ENCODE measurements around the gene ADGRE3.
A peak's percentile ranks its signal among the peaks of the same experiment; 100 is the strongest.
"Not testable (repeated sequence)": the region's sequence is repeated elsewhere in the genome, so short reads cannot be mapped to it uniquely, and the experiment has no call there.

Gene ADGRE3

DNA sequence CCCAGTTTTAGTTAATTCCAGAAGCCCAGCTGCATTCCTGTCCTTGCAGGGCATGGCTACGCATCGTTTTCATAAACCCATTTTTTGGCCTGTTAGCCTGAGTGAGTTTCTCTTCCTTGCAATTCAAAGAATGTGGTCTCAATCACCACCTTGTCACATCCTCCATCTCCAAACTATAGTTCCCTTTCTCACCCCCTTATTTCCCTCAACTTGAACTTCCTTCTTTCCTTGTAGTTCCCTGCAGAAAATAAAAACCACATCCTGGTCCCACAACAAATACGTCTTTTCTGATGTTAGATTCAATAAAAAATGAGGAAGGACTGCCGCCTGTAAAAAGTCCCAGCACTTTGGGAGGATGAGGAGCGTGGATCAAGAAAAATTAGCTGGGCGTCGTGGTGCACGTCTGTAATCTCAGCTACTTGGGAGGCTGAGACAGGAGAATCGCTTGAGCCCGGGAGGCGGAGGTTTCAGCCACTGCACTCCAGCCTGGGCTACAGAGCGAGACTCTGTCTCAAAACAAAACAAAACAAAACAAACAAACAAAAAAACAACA is 13.2 kb downstream of the ADGRE3 start:
- DNase-seq, result no peak

DNA sequence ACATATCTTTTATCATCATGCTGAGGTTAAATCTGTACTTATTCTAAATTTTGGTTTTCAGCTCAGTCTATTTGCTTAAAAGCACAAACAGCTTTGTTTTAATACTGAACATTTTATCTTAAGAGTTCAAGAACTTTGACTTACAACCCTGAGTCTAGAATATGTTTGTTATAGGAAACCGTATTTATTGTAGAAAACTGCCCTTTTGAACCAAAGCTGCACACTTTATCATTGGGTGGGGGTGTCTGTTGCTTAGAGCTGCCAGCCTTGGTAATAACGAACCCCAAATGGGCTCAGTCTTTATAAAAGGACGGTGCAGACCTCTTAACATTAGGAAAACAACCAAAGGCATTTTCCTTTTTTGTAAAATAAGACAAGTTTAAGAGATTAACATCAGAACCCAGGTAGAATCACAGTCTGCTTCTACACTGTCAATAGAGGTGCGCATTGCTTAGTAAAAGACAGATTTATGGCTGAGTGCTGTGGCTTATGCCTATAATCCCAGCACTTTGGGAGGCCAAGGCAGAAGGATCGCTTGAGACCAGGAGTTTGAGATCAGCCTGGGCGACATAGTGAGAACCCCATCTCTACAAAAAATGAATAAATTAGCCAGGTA is 14.7 kb downstream of the ADGRE3 start:
- no peak for DNase-seq

DNA sequence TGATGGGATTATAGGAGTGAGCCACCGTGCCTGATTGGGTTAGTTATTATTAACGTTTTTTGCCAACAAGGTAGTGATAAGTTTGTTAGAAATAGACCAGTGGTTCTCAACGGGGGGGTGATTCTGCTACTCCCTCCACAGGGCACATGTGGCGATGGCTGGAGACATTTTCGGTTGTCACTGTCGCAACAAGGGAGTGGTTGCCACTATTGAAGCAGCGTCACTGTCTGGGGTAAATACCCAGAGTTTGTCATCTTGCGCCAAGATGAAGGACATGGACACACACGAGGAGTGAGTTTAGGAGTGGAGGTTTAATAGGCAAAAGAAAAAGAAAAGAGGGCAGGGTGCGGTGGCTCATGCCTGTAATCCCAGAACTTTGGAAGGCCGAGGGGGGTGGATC is 18.9 kb downstream of the ADGRE3 start:
- DNase-seq, result no peak

DNA sequence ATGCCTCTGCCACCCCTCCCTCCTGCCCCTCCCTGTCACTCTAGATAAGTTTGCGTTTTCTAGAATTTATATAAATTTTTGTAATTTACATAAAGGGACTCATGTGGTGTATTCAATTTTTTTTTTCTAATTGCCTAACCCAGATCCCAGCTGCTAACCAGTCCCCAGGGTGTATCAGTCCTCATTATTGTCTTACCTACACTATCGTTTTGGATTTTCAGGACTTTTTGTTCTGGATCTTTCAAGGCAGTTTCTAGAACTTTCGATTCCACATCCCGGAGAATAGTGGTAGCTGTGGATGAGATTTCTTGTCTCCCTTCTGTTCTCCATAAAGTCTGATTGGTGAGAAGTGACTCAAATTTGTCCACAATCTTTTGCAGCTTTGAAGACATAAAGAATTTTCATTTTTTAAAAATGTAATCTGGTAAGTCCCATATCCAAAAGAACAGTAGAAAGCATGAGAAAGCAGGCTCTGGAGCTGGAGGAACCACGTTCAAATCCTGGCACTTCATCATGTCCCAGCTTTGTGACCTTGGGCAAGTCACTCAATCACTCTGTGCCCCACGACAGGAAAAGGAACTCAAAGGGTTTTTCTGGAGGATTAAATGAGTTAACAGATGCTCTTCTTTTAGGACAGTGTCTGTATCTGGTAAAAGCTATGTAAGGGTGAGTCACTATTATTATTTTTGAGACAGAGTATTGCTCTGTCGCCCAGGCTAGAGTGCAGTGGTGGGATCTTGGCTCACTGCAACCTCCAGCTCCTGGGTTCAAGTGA is 19.7 kb downstream of the ADGRE3 start:
- DNase-seq, result no peak

DNA sequence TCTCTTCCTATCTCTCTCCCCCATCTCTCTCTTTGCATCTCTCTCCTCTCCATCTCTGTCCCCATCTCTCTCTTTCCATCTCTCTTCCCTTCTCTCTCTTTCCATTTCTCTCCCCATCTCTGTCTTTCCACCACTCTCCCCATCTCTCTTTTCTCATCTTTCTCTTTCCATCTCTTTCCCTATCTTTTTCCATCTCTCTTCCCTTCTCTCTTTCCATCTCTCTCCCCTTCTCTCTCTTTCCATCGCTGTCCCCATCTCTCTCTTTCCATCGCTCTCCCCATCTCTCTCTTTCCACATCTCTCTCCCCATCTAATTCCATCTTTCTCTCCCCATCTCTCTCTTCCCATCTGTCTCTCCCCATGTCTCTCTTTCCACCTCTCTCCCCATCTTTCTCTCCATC is 24.5 kb downstream of the ADGRE3 start:
- no peak for DNase-seq

DNA sequence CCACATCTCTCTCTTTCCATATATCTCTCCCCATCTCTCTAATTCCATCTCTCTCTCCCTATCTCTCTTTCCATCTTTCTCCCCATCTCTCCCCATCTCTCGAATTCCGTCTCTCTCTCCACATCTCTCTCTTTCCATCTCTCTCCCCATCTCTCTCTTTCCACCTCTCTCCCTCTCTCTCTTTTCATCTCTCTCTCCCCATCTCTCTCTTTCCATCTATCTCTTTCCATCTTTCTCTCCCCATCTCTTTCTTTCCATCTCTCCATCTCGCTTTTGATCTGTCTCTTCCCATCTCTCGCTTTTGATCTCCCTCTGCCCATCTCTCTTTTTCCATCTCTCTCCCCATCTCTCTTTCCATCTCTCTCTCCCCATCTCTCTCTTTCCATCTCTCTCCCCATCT is 25.6 kb downstream of the ADGRE3 start:
- DNase-seq, result no peak

DNA sequence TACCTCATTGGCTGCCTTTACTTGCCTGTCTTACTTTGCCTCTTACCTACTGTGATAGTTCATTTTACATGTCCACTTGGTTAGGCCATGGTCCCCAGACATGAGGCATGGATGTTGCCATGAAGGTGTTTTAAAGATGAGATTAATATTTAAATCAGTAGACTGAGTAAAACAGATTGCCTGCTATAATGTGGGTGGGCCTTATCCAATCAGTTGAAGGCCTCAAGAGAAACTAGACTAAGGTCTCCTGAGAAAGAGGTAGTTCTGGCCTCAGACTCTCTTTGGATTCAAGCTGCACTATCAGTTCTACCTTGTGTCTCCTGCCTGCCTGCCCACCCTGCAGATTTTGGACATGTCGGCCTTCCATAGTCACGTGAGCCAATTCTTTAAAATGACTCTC is 26.1 kb downstream of the ADGRE3 start:
- DNase-seq, result no peak

DNA sequence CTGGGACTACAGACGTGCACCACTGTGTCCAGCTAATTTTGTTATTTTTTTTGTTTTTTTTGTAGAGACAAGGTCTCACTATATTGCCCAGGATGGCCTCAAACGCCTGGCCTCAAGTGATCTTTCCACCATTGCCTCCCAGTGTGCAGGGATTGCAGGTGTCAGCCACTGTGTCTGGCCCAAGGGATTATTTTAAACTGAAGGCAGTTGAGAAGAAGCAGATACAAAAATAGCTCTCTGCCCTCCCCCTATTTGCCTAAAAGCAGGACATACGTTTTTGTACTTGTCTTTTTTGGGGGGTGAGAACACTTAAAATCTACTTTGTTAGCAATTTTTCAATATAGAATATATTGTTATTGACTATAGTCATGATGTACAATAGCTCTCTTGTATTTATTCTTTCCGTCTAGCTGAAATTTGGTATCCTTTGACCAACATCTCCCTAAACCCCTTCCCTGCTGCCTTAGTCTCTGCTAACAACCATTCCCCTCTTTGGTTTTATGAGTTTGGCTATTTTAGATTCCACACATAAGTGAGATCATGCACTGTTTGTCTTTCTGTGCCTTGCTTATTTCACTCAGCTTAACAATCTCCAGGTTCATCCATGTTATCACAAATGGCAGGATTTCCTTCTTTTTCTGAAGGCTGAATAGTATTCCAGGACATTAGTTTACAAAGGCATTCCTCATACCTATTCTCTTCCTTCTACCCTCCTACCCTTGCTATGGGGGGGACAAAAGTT is 34.9 kb downstream of the ADGRE3 start:
- no peak for DNase-seq

DNA sequence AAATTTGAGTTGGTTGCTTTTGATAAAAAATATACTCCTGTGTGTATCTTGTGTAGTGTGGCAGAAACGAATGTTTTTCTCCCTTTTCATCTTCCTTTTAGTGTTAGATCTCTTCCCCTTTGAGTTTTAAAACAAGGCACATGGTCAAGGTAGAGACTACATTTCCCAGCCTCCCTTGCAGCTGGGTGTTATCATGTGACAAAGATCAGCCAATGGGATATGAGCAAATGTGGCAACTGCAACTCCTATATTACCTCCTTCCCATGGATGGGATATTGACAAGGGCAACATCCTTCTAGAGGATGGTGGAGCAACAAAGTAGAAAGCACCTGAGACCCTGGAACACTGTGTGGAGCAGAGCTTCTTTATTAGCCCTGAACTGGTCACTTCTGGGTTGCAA is 42.4 kb downstream of the ADGRE3 start:
- DNase-seq, result peak in 1 of 2 experiments; percentile 10

DNA sequence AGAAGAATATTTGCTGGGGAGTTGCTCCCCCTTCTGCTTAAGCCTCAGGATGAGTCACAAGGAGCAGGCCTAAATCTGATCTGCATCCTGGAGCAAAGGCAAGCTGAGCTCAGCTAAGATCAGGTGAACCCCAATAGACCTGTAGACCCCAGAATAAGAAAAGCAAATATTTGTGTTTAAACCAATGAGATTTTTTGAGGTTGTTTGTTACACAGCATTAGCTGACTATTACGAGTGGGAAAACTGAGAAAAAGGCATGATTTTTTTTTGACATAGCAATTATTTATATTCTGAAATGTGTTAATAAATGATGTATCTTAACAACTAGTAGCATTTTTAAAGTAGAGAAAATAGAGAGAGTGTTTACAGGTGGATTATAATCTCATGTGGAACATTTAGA is 45.1 kb downstream of the ADGRE3 start:
- DNase-seq, result no peak

DNA sequence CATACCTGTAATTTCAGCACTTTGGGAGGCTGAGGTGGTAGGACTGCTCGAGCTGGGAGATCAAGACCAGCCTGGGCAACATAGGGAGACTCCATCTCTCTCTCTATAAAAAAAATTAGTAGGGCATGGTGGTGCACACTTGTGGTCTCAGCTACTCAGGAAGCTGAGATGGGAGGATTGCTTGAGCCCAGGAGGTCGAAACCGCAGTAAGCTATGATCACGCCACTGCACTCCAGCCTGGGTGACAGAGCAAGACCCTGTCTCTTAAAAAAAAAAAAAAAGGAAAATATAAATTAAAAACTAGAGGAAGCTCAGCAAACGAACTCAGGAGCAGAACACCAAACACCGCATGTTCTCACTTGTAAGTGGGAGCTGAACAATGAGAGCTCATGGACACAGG is 50.2 kb downstream of the ADGRE3 start:
- not testable (repeated sequence) for DNase-seq

DNA sequence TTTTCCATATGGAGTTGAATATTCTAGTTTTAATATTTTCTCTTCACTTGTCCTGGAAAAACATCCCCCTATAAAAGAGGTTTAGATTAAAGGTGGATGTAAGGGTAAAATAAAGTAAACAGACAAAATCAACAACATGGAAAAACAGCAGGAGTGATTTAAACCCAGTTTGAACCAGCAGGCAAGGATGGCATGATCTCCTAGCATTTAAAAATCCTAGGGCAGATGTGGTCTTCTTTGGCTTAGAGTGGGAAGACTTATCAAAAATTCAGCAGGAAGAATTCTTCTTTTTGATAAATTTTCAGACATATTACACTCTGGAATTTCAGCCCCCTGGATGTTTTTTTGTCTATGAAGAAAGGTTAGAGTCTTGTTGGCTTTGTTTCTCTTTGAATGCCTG is 55.2 kb downstream of the ADGRE3 start:
- no peak for DNase-seq

DNA sequence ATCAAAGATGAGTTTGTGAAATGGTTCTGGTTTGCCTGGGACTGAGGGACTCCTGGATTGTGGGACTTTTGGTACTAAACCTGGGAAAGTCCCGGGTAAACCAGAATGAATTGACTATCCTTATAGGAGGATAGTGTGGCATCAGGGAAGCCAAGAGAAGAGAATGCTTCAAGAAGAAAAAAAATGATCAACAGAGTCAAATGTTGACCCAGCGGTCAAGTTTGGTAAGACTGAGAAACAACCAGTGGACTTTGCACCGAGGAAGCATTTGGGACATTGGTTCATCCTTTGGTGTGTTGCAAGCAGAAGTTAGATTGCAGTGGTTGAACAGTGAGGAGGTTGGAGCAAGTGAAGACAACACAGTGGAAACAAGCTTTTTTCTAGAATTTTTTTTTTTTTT is 58.2 kb downstream of the ADGRE3 start:
- no peak for DNase-seq

DNA sequence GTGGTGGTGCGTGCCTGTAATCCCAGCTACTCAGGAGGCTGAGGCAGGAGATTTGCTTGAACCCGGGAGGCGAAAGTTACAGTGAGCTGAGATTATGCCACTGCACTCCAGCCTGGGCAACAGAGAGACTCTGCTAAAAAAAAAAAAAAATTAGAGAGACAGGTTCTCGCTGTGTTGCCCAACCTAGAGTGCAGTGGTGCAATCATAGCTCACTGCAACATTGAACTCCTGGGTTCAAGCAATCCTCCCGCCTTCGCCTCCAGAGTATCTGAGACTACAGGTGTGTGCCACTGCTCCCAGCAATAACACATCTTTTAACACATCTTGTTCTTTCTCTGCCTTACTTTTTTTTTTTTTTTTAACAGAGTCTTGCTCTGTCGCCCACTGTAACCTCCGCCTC is 59.0 kb downstream of the ADGRE3 start:
- DNase-seq, result no peak

DNA sequence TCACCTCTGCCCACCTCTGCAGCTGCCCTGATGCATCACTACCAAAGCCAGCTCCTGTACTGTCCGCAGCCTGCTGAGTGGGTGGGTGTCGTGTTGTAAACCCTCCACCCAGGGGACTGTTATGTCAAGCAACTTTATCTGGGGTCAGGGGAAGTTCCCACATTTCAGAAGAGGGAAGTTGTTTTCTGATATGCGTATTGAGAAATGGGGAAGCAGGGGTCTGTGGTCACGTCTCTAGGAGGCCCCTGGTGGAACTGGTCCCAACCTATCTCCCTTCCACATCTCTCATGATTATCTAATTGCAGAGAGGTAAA is 60.6 kb downstream of the ADGRE3 start:
- DNase-seq, result no peak

DNA sequence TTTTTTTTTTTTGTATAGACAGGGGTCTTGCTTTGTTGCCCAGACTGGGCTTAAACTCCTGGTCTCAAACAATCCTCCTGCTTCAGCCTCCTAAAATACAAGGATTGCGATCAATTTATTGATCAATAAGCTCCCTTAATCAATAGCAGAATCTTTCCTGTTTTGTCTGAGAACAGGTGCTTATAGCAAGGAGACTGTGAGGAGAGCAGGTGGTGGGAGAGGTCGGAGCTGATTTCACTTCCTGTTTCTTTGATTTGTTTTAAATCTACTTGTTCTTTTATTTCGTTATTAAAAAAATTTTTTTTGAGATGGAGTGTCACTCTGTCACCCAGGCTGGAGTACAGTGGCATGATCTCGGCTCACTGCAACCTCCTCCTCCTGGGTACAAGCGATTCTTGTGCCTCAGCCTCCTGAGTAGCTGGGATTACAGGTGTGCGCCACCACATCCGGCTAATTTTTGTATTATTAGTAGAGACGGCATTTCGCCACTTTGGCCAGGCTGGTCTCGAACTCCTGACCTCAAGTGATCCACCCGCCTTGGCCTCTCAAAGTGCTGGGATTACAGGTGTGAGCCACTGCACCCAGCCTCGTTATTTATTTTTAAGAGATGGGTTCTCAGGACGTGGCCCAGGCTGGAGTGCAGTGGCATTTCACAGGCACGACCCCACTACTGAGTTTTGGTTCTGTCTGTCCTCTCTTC is 61.1 kb downstream of the ADGRE3 start:
- not testable (repeated sequence) for DNase-seq

DNA sequence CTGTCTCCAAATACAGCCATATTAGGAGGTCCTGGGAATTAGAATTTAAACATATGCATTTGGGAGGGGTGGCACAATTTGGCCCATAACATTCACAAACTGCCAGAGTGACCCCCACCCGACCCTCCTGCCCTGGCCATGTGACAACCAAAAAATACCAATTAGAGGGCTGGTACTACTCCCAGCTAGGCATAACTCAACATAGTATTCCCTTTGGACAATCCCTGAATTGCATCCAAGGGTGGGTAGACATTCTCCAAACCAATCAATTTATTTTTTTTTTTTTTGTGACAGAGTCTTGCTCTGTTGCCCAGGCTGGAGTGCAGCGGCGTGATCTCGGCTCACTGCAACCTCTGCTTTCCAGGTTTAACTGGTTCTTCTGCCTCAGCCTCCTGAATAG is 62.0 kb downstream of the ADGRE3 start:
- no peak for DNase-seq

DNA sequence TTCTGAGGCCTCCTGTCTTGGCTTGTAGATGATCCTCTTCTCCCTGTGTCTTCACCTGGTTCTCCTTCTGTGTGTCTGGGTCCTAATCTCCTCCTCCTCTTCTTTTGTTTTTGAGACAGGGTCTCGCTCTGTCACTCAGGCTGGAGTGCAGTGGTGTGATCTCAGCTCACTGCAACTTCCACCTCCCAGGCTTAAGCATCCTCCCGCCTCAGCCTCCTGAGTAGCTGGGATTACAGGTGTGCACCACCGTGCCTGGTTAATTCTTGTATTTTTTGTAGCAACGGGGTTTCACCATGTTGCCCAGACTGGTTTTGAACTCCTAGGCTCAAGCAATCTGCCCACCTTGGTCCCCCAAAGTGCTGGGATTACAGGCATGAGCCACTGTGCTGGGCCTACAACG is 62.4 kb downstream of the ADGRE3 start:
- not testable (repeated sequence) for DNase-seq

DNA sequence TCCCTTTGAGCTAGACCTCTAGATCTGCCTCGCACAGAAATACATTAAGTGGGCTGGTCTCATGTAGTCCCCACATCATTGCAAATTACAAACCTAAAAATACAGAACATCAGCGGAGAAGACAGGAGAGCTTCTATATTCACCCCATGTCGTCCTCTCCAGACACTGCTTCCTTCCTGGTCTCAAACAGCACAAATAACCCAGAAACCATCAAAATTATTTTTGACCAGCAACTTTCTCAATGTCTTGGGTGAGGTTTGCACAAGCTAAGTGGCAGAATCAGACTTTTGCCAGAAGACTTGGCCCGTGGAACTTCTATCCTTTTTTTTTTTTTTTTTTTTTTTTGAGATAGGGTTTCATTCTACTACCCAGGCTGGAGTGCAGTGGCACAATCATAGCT is 63.6 kb downstream of the ADGRE3 start:
- DNase-seq, result no peak

DNA sequence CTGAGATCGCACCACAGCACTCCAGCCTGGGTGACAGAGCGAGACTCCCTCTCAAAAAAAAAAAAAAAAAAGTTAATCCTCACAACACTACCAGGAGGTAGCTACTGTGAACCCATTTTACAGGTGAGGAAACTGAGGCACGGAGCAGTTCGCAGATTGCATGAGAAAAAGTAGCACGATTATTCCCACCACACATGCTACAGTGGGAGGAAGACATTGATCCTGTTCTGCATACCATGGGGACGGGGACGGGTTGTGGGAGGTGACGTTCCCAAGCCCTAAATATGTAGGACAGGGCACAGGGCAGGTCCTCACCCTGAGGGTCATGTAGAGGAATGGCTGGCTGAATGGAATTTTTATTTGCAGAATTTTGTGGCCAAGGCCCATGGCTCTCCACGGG is 68.0 kb downstream of the ADGRE3 start:
- no peak for DNase-seq

DNA sequence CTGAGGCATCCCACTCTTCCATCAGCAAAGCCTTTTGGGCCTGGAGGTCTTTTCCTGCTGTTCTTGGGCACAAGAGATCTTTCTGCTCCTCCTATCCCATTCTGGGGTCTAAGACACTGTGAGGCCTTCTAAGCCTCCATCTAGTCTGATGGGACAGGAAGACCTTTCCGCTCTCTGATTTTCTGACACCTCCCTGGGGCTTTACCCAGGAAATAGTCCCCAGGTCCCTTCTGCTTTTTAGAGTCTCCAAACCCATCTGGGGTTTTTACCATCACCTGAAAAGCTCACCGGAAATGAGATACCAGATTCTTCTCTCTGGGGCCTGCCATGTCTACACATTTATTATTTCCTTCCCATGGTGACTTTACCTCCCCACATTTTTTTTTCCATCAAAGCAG is 70.7 kb downstream of the ADGRE3 start:
- no peak for DNase-seq

DNA sequence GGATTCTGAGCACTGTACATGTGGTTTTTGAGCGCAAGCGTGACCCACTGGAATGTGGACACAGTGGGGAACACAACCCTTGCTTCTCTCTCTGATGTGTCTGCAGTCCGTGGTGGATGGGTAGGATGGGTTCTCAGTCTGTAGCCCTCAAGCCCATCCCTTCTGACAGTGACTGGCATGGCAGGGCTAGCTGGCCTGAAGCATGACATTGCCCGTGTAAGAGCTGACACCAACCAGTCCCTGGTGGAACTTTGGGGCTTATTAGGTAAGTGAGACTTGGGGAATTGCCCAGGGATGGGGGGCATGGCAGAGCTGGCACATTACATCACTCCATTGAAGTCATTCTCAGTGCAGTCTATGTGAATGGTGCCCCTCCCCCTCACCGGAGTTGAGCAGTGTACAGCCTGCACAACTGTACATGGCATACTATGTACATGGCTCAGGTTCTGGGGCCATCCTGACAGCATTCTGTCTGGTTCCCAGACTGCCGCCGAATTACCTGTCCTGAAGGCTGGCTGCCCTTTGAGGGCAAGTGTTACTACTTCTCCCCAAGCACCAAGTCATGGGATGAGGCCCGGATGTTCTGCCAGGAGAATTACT is 75.0 kb downstream of the ADGRE3 start:
- no peak for DNase-seq

DNA sequence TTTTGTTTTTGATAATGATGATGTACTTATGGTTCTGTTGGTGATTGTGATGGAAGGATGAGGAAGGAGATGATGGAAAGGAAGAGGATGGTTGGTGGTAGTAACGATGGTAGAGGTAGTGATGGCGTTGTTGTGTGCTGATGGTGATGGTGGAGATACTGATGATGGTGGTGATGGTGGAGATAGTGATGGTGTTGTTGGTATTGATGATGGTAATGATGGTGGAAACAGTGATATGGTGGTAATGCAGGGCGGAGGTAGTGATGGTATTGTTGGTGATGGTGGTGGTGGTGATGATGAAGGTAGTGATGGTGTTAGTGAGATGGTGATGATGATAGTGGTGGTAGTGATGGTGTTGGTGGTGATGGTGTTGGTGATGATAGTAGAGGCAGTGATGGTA is 79.1 kb downstream of the ADGRE3 start:
- DNase-seq, result no peak

Measured in NCI-H2081 (cell line).